HG03439 (cell line): Measurements from ENCODE around the gene POLD1.

Experiments used
- ATAC-seq: cut with Tn5 transposase; IDR thresholded peaks from one replicate; pipeline ENCODE4 v1.9.1; 2021; ENCODE audit warnings: mild to moderate bottlenecking, moderate library complexity; ENCODE audit not compliant: unreplicated experiment

Gene POLD1

DNA sequence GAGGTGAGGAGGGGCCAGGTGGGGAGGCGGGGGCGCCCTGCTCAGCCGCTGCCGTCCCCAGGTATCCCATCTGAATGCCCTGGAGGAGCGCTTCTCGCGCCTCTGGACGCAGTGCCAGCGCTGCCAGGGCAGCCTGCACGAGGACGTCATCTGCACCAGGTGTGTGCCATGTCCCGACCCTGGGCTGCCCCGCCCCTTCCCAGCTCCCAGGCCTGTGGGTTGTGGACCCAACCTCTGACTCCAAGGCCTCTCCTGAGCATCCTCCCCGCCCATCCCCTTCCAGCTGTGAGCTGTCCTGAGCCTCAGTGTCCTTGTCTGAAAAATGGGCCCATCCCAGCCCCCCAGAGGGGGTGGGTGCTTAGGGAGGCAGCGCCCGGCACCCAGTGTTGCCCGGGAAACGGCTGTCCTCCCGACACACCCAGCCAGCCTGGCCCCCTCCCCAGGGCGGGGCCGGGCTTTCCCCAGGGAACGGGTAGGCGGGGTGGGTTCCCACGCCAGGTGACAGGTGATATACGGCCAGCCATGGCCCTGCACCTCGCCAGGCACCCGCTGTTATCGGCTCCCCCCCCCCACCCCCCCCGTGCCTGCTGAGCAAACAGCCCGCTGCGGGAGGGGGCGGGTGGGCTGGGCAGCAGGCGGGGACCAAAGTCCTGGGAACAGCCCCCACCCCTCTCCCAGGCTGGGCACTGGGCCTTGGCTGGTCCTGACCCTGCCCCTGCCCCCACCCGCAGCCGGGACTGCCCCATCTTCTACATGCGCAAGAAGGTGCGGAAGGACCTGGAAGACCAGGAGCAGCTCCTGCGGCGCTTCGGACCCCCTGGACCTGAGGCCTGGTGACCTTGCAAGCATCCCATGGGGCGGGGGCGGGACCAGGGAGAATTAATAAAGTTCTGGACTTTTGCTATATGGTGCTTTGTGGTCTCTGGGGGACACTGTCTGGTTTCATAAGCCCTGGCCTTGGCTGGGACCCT is 33.2 kb downstream of the POLD1 start:
- no peak for ATAC-seq

DNA sequence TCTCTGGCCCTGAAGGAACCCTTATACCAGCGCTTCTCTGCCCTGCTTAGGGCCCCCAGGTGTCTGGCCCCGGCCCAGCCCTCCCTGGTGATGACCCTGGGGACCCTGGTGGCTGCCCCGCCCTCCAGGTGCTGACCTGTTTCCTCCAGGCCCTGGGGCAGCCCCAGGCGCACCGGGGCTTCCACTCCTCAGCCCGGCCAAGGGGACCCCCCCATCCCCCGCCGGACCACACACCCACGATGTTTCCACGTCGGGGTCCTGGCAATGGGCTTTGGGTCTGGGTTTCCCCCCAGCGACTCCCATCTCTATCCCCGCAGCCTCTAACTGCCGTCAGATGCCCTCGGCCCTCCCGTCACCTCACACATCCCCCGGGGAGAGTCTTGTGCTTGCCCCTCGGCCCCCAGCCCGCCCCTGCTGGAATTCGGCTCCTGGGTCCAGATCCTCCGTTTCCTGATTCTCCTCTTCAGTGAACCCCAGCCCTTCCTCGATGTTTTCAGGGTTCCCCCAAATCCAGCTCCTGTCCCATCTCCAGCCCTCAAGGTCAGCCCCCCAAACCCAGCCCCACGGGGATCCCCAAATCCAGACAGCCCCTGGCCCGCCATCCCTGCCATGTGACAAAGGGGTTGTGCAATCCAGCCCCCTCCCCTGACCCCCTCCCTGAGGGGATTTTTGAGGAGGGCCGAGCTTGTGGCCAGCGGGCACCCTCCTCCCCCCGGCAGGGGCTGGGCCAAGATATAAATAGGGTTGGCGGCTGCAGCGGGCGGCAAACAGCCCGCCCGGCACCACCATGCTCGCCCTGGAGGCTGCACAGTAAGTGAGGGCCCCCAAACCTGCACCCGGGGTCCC is 34.3 kb downstream of the POLD1 start, which contains the start of gene SPIB:
TSS of gene SPIB (plus strand) at position 763 of the 846 bp plus-strand sequence. CDS start at position 788, 25 bp downstream.
- no peak for ATAC-seq

DNA sequence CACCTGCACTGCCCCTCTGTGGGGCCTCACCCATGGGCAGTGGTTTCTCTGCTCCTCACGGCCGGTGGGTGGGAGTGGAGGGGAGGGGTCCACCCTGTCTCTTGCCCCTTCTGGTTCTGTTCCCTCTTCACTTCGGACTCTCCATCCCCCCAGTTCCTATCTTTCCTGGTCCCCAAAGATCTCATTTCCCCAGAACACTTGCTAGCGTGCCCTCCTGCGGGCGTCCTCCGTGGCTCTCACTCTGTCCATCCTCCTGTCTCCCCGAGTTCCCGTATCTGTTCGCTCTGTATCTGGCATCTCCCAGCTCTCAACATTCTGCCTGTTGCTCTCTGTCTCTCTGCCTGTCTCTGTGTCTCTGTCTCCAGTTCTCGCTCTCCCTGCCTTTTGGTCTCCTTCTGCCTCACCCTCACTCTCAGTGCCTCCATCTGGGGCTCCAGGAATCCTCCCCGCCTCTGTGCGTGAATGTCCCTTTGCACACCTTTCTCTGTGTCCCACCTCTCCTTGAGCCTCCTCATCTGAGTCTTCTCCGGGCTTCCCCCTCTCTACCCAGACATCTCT is 35.0 kb downstream of the POLD1 start:
- ATAC-seq = no peak

DNA sequence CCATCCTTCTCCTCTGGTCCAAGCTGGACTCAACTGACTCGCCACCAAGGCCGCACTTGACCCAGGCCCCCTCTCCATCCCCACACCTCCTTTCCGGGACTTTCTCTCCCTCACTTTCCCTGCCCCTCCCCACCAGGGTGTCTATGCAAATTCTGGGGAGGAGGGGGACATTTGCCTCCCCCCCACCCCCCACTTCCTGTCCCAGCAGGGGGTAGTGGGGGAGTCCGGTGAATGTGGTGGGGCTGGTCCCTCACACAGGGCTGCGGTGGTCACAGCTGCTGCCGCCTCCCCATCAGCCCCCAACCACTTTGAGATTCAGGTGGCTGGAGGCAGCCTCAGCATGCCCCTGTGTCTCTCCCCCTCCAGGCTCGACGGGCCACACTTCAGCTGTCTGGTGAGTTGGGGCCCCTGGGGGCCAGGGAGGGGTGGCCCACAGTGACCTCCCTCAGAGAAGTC is 35.5 kb downstream of the POLD1 start:
- ATAC-seq = no peak

DNA sequence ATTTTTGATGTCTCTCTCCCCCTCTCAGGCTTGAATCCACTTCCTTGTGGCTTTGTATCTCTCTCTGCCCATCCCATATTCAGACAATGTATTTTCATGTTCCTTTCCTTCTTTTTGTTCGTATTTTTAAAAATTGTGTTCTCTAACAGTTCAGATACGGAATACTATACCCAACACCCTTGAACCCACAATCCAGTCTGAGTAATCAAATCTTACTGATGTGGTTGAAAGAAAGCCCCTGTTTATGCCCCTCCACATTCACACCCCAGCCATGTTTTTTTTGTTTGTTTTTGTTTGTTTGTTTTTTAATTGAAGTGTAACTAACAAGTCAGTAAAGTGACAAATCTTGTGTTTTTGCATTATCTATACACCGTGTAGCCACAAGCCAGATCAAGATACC is 36.0 kb downstream of the POLD1 start:
- no peak for ATAC-seq

DNA sequence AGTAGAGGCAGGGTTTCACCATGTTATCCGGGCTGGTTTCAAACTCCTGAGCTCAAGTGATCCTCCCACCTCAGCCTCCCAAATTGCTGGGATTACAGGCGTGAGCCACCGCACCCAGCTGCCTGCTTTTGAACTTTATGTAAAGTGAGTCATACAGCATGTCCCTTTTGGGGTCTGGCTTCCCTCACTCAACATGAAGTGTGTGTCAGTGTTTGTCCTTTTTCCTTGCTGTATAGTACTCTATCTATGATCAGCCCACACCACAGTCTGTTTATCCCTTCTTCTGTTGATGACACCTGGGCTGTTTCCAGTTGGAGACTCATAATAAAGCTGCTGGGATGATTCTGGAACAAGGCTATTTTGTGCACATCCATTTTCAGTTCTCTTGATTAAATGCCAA is 36.7 kb downstream of the POLD1 start:
- ATAC-seq = no peak

DNA sequence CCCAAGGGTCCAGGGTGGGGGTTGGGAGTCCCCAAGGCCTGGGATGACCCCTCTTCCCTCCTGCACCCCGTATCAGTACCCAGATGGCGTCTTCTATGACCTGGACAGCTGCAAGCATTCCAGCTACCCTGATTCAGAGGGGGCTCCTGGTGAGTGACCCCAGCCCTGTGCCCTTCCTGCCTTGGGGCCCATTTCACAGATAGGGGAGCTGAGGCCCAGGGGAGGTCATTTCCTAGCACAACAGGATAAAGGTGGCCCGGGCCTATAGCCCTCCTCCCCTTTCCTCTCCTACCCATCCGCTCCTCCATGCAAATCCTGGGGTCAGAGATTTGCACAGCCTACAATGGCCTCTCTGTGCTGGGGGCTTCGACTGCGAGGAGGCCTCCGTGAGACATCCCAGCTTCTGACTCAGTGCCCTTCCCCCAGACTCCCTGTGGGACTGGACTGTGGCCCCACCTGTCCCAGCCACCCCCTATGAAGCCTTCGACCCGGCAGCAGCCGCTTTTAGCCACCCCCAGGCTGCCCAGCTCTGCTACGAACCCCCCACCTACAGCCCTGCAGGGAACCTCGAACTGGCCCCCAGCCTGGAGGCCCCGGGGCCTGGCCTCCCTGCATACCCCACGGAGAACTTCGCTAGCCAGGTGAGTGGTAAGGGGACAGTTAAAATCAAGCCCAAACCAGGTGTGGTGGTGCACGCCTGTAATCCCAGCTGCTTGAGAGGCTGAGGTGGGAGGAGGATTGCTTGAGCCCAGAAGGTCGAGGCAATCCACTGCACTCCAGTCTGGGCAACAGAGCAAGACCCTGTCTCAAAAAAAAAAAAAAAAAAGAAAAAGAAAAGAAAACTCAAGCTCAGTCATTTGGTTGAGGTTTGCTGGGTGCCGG is 38.5 kb downstream of the POLD1 start:
- ATAC-seq = no peak

DNA sequence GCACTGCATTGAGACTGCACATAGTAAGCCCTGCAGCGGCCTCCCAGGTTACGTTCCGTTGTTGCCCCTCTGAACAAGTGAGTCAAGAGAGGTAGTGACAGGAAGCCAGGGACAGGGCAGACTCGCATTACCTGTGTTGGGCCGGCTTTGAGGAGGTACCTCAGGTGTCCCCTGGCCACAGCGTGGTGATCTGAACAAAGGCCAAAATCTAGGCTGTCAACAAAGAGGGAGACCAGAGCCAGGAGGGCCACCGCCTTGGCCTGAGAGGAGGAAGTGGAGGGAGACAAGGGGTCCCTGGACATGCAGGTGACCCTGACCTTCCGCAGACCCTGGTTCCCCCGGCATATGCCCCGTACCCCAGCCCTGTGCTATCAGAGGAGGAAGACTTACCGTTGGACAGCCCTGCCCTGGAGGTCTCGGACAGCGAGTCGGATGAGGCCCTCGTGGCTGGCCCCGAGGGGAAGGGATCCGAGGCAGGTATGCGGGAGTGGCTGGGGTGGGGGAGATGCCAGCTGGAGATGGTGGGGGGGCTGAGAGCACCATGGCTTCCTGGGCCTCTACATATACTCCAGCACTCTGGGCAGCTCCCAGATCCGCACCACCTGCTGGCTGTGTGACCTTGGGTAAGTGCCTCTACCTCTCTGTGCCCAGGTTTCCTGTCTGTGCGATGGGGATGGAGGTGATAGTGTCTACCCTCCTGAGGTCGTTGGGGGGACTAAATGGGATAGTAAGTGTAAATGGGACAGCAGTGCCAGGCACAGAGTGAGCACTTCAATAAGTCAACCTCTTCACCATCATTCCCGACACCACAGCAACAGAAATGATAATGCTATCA is 39.3 kb downstream of the POLD1 start:
- ATAC-seq = no peak

DNA sequence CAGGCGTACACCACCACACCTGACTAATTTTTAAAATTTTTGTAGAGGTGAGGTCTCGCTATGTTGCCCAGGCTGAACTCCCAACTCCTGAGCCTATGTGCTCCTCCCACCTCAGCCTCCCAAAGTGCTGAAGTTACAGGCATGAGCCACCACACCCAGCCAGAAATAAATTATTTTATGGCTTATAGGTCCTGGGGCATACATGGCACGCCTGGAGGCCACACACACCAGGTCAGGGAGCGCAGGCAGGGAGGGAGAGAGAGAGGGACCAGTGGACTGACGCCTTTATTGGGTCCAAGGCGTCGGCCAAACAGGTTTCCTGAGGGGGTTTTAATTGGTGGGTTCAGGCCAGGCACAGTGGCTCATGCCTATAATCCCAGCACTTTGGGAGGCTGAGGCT is 41.4 kb downstream of the POLD1 start:
- ATAC-seq = no peak

DNA sequence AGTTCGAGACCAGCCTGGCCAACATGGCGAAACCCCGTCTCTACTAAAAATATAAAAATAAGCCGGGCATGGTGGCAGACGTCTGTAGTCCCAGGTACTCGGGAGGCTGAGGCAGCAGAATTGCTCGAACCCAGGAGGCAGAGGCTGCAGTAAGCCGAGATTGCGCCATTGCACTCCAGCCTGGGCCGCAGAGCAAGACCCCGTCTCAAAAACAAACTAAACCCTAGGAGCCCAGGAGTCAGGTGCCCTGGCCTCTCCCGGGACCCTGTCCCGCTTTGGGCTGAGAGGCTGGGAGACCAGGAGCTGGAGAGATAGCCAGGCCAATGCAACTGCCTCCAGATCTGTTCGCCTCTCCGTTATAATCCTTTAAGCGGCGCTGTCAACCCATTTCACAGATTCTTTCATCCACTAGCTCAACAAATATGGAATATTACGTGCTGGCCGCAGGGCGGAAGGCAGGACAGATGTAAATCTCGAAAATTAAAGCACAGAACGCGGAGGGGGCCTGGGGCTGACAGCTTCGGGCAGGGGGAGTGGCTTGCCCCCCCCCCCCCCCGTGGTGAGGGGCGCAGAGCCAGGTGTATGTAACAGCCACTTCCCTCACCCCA is 43.3 kb downstream of the POLD1 start:
- ATAC-seq = no peak

DNA sequence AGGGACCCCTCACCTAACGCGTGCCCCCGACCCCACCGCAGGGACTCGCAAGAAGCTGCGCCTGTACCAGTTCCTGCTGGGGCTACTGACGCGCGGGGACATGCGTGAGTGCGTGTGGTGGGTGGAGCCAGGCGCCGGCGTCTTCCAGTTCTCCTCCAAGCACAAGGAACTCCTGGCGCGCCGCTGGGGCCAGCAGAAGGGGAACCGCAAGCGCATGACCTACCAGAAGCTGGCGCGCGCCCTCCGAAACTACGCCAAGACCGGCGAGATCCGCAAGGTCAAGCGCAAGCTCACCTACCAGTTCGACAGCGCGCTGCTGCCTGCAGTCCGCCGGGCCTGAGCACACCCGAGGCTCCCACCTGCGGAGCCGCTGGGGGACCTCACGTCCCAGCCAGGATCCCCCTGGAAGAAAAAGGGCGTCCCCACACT is 43.9 kb downstream of the POLD1 start:
- ATAC-seq = no peak

DNA sequence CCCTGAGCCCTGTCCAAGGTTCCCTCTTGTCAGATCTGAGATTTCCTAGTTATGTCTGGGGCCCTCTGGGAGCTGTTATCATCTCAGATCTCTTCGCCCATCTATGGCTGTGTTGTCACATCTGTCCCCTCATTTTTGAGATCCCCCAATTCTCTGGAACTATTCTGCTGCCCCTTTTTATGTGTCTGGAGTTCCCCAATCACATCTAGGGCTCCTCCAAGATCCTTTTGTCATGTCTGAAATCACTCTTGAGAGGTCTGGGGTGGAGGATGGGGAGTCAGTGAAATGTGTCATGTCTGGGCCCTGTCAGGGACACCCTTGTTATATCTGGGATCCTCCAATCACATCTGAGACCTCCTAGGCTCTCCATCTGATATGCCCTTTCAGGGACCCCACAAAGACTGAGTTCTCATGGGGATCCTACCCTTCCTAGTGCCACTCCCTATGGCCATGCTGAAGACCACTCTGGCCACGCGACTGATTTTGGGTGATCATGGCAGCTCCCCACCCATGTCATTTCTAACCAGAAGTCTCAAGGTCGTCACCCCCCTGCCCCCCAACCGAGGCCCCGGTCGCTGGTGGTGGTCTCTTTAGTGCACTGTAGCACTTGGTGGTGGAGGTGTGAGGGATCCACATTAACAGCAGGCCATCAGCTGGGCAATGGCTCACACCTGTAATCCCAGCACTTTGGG is 44.8 kb downstream of the POLD1 start:
- ATAC-seq = no peak

DNA sequence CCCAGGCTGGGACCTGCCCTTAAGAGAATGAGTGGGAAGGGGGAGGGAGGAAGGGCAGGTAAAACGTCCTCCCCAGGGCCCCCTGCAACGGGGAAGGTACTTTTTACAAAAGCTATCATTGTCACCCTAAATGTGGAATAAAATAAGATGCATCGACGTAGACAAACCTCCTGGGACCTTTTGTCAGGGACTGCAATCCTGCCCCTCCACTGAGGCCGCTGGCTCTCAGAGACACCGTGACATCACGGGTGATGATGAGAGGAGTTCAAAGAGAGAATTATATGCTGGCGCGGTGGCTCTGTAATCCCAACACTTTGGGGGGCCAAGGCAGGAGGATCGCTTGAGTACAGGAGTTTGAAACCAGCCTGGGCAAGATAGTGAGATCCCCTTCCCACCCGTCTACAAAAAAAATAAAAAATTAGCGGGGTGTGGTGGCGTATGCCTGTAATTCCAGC is 46.8 kb downstream of the POLD1 start:
- ATAC-seq = no peak

DNA sequence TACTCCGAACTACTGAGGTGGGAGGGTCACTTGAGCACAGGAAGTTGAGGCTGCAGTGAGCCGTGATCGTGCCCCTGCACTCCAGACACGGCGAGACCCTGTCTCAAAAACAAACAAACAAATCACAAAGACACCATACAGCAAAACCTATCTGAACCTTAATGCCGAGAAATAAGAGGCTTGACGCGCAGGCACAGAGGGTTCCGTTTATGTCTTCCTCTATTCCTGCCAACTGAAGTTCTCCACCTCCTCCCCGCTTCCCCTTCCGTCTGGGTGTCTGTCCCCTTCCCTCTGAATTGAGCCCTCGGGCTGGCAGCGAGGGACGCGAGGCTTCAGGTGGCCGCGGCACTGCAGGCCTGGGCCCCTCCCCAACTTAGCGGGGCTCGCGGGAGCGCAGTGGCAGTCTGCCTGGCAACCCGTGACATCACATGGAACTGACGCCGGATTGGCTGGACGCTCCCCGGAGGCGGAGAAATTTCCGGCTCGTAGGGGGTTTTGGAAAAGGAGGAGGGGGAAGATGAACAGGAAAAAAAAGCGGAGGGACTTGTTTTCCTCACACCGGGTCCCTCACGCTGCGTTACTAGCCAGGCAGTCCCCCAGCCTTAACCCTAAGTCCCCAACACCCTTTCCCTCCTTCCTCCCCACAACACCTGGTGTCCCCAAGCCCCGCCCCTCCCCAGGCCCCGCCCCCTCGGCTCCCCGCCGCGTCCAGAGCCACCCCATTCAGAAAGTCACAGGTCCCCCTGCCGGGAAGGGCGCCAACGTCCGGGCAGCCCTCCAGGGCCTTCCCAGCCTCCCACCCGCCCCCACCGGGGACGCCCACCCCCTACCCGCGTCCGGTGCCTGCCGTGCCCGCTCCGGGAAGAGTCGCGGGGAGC is 47.4 kb downstream of the POLD1 start:
- ATAC-seq = peak; percentile 65

DNA sequence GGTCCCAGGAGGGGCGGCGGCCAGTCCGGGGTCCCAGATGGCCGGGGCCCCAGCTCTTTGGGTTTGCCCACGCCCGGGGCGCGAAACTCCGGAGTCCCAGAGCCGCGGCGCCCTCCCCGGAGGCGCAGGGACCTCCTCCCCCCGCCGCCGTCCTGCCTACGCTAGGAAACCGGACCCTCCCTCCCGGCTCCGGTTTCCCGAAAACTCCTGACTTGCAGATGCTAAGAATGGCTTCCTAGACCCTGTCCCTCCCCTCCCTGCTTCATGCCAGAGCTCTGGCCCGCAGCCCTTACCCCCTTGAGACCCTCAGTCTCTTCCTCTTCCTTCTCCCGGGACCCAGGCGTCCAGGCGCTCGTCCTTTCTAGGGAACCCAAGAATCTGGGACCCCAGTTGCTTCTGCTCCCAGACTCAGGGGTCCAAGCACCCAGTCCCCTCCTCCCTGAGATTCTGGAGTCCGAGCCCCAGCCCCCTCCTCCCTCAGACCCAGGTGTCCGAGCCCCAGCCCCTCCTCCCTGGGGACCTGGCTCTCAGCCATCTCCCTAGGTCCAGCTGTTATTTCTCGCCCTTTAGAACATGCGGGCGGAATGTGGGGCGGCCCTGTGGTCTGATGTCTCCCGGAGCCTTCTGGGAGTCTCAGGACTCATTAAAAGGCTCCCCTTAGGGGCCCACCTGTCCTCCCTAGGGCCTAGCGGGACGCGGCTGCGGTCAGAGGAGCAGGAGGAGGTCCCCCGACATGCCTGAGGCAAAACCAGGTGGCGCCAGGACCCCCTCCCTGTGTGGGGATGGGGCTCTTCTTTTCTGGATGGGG is 48.3 kb downstream of the POLD1 start, which contains the start of gene MYBPC2:
TSS of gene MYBPC2 (plus strand) at position 672 of the 808 bp plus-strand sequence. CDS start at position 734, 62 bp downstream.
- ATAC-seq = no peak
